GM13976 (cell line): ENCODE measurements around the gene KCNJ18.
"Not testable (repeated sequence)": the region's sequence is repeated elsewhere in the genome, so short reads cannot be mapped to it uniquely, and the experiment has no call there.

Source experiments
- DNase-seq: peaks from one replicate; pipeline ENCODE4 v3.0.0; 2012; ENCODE audit warnings: low spot score
- CTCF ChIP-seq: IDR thresholded peaks from 2 replicates; pipeline ENCODE4 v1.5.1; 2012; ENCODE audit warnings: borderline replicate concordance, mild to moderate bottlenecking; ENCODE audit not compliant: insufficient read depth; ENCODE audit errors: extremely low read depth, missing control alignments, control extremely low read depth
- in situ Hi-C: fragments of 300-500 bp; cut with MboI; formaldehyde crosslinking; loops from one replicate; pipeline ENCODE4 v1.12.0; 2022; ENCODE audit warnings: low sequenced_read_pairs, mixed read lengths, inconsistent platforms; ENCODE audit not compliant: unreplicated experiment

The KCNJ18 gene

GRCh38 chr17:21669616-21670360 is 22.5 kb upstream of the KCNJ18 start:
- in situ Hi-C loops, DNase-seq: not testable (repeated sequence)

DNA sequence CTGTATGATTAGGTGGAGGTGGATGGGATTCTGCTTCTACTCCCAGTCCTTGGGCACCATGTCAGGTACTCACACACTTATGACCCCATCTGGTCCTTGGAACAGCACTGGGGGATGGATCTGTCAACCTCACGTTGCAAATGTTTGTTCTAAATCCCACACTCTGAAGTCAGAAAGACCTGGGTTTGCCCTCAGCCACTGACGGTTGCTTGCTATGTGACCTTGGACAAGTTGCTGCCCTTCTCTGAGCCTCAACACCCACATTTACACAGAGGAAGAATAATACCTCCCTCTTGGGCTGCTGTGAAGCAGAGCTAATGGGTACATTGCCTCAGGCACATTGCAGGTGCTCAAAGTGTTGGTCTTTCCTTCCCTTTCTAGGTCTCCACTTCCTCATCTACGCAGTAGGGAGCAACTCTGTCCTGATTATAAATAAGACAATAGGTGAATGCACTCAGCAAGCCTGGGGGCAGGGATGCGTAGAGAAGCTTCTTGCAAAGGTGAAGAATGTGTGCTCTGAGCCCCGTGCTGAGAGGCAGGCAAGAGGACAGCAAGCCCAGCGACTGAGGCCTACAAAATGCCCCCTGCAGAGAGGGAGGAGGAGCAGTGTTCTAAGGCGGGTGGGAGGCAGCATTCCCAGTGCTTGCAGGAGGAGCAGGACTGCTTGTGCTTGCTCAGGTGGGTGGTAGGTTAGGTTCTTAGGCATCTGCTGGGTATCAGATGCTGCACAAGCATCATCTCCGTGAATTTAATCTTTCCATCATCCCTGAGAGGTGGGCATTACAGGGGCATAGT is 21.8 kb upstream of the KCNJ18 start:
- in situ Hi-C loops, DNase-seq: not testable (repeated sequence)

DNA sequence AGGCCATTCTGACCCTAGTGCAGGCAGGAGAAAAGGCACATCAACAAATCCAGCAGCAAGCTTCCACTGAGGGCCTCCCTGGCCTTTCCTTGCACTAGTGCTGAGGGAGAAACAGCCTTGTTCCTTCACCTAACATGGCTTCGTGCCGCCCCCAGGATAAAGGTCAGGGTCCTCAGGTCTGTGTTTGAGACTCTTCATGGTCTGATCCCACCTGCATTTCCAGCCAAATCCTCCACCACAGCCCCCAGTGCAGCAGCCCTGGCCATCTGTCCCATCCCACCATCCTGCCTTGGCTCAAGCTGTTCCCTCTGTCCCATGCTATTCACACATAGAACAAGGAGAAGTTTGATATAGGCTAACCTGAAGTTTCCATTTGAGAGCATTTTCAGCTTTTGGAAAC is 20.9 kb upstream of the KCNJ18 start:
- DNase-seq, in situ Hi-C loops: not testable (repeated sequence)

- in situ Hi-C loops, DNase-seq: not testable (repeated sequence)
These were observed 20.5 kb upstream of the KCNJ18 start for GRCh38 chr17:21671871-21672270.

GRCh38 chr17:21673451-21674241 is 18.7 kb upstream of the KCNJ18 start:
- in situ Hi-C loops, DNase-seq: not testable (repeated sequence)

DNA sequence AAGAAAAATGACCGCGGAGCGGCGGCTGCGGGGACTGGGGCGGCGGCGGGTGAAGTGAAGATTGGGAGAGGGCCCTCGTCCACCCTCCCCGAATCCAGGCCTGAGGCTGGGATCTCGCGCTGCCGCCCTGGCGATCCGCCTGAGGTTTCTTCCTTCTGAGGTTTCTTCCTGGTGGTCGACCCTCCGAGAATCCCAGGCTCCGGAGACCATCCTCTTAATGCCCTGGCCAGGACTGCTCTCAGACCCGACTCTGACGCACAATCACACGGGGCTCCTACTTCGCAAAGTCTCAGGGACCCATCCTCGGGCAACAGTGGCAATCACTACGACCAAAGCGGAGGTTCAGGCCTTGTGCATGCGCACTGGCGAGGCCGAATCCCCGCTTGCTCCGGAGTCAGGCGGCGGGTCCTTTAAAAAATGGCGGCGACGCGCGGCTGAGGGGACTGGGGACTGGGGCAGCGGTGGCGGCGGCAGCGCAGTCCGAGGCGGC is 18.0 kb upstream of the KCNJ18 start:
- no peak for TF ChIP-seq CTCF
- no peak for DNase-seq
- in situ Hi-C loops = no loop called here

DNA sequence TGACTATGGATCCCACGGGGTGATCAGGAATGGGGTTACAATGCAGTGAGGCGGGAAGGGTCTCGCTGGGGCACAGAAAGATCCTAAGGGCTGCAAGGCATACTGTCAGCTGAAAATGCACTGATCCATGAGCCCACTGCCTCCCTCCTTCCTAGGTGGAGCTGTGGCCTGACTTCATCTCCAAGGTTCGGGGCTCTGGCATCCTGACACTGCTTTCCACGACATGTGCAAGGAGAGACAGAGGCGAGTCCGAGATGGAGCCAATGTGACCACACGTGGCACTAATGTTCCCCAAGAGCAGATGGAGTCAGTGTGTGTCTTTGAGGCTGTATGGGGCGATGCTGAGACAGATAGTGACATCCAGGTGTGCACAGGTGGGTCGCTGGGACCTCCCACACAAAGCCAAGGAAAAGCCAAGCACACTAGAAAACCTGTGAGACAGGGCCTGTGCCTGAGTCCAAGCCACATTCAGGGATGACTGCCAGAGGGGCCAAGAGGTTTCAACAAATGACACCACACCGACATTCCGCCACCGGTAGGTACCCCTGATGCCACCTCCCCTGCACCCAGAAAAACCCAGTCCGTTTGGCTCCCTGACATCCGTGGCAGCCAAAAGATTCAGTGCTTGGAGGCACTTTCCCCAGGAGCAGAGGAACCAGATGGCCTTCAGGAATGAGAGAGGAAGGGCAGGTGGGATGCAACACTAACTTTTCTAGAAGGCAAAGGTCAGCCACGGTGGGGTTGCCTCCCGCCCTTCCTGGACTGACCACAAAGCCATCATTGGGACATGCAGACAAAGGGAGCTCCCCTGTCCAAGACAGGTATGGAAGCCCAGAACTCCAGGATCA is 17.2 kb upstream of the KCNJ18 start:
- in situ Hi-C loops, DNase-seq: not testable (repeated sequence)

- DNase-seq, in situ Hi-C loops: not testable (repeated sequence)
These were observed 16.6 kb upstream of the KCNJ18 start for GRCh38 chr17:21675739-21676130.

- in situ Hi-C loops = no loop called here
- no peak for TF ChIP-seq CTCF
- DNase-seq = no peak
These were observed 15.8 kb upstream of the KCNJ18 start for GRCh38 chr17:21676281-21677111.
